ENCODE data around the gene MAD2L2.

Gene MAD2L2

GRCh38 chr1:11653861-11654136, 27.1 kb downstream of the MAD2L2 start:
- Histone ChIP-seq H3K4me3 (peak overlapping the region; percentile 61 to 73), H3K27ac (peak overlapping the region in 1 of 2 donors; percentile 54), H3K9me3 (no peaks in the 10 kb centered on the region), H3K36me3 (peaks cover 0 to 8% (median 0%) of the 10 kb centered on the region in 3 donors), H3K4me1 (peaks cover 0 to 48% (median 35%) of the 10 kb centered on the region in 4 donors), H3K27me3 (peaks cover 0 to 21% of the 10 kb centered on the region in 2 donors)
- intact Hi-C loops (cut with DNase I; ENCODE audit: low total_unique reads), result loop anchor here (10.0 kb wide), 1 partner anchor 151 kb away; the partner anchor contains the start of genes CLCN6 and MTHFR
- no peak for TF ChIP-seq CTCF (IDR thresholded peaks at IDR 0.05)
- no peak for DNase-seq

GRCh38 chr1:11653101-11653860, 27.7 kb downstream of the MAD2L2 start:
- peaks cover 0 to 26% of the 10 kb centered on the region in 2 donors for H3K27me3 ChIP-seq

GRCh38 chr1:11652203-11652780, 28.7 kb downstream of the MAD2L2 start:
- intact Hi-C loops (cut with DNase I; ENCODE audit: low total_unique reads), result loop anchor here (10.0 kb wide), 1 partner anchor 153 kb away; the partner anchor contains the start of genes CLCN6 and MTHFR
- H3K27ac ChIP-seq, result no peak overlapping the region
- no peak for TF ChIP-seq CTCF (IDR thresholded peaks at IDR 0.05)
- no peaks in the 10 kb centered on the region for H3K9me3 ChIP-seq
- H3K4me1 ChIP-seq, result peaks cover 0 to 60% (median 42%) of the 10 kb centered on the region in 4 donors
- peaks cover 0 to 33% of the 10 kb centered on the region in 2 donors for H3K27me3 ChIP-seq
- DNase-seq, result no peak
- H3K4me3 ChIP-seq, result no peak overlapping the region
- H3K36me3 ChIP-seq, result no peaks in the 10 kb centered on the region

More at GRCh38 chr1:11653101-11653860, 27.7 kb downstream of the MAD2L2 start:
- no peak overlapping the region for H3K4me3 ChIP-seq
- H3K4me1 ChIP-seq, result peaks cover 0 to 54% (median 40%) of the 10 kb centered on the region in 4 donors
- no peaks in the 10 kb centered on the region for H3K9me3 ChIP-seq
- DNase-seq, result no peak
- no peak overlapping the region for H3K27ac ChIP-seq
- intact Hi-C loops (cut with DNase I; ENCODE audit: low total_unique reads), result loop anchor here (10.0 kb wide), 1 partner anchor 152 kb away; the partner anchor contains the start of genes CLCN6 and MTHFR
- no peak for TF ChIP-seq CTCF (IDR thresholded peaks at IDR 0.05)
- peaks cover 0 to 3% (median 0%) of the 10 kb centered on the region in 3 donors for H3K36me3 ChIP-seq

GRCh38 chr1:11651017-11651416, 29.9 kb downstream of the MAD2L2 start:
- DNase-seq, result no peak
- Histone ChIP-seq H3K9me3 (no peaks in the 10 kb centered on the region), H3K36me3 (no peaks in the 10 kb centered on the region), H3K27ac (no peak overlapping the region), H3K4me3 (no peak overlapping the region), H3K27me3 (peaks cover 0 to 46% of the 10 kb centered on the region in 2 donors), H3K4me1 (peaks cover 0 to 60% (median 42%) of the 10 kb centered on the region in 4 donors)
- intact Hi-C loops (cut with DNase I; ENCODE audit: low total_unique reads), result loop anchor here (2.0 to 10.0 kb wide), 2 partner anchors 68 to 154 kb away; partner anchors contain the start of genes CLCN6 and MTHFR
- no peak for TF ChIP-seq CTCF (IDR thresholded peaks at IDR 0.05)

GRCh38 chr1:11650331-11650991, 30.5 kb downstream of the MAD2L2 start:
- H3K9me3 ChIP-seq, result no peaks in the 10 kb centered on the region
- intact Hi-C loops (cut with DNase I; ENCODE audit: low total_unique reads), result loop anchor here (2.0 to 10.0 kb wide), 2 partner anchors 68 to 154 kb away; partner anchors contain the start of genes CLCN6 and MTHFR
- peak; percentile 68 to 79 for DNase-seq
- peaks cover 0 to 48% of the 10 kb centered on the region in 2 donors for H3K27me3 ChIP-seq
- peaks cover 0 to 54% (median 38%) of the 10 kb centered on the region in 4 donors for H3K4me1 ChIP-seq
- H3K27ac ChIP-seq, result no peak overlapping the region
- H3K4me3 ChIP-seq, result peak overlapping the region in 1 of 2 donors; percentile 29
- peak; percentile 60 to 70 for TF ChIP-seq CTCF (IDR thresholded peaks at IDR 0.05)
- no peaks in the 10 kb centered on the region for H3K36me3 ChIP-seq
